ENCODE results near the gene TIMM44. TPM values are rescaled to one million over a fixed set of nuclear protein-coding genes. Genes with fewer than 3 reads are reported as not detected.

TIMM44 gene
- total RNA-seq, 2 experiments from 2014 or later: 86.0 to 116 TPM

DNA sequence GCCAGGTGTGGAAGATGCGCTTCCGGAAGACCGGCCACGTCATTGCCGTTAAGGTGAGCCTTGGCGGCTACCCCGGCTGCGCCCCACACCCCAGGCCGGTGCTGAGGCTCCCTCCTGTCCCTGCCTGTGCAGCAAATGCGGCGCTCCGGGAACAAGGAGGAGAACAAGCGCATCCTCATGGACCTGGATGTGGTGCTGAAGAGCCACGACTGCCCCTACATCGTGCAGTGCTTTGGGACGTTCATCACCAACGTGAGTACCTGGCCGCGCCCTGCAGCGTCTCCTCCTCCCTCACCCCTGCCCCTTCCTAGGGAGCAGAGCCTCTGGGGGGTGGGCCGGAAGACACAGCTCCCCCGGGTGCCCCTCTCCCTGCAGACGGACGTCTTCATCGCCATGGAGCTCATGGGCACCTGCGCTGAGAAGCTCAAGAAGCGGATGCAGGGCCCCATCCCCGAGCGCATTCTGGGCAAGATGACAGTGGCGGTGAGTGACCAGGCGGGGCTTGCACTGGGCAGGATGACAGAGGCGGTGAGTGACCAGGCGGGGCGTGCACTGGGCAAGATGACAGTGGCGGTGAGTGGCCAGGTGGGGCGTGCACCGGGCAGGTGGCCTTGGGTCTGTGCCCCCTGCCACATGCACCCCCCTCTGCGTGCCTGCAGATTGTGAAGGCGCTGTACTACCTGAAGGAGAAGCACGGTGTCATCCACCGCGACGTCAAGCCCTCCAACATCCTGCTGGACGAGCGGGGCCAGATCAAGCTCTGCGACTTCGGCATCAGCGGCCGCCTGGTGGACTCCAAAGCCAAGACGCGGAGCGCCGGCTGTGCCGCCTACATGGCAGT lies 32.9 kb downstream of the TIMM44 start:
- H3K4me1 ChIP-seq (ENCODE audit: insufficient read depth, low read length, poor library complexity, severe bottlenecking): peaks cover under 1% of the 10 kb centered on the region
- H4K20me1 ChIP-seq (ENCODE audit: insufficient read depth, low read length): no peaks in the 10 kb centered on the region
- ChIA-PET CTCF (ENCODE audit: unreplicated experiment) (interaction anchor here (0.7 to 1.1 kb wide), 2 partner anchors 9 to 10 kb away, joined by 3 to 4 read pairs; partner anchors contain the start of gene SNAPC2), POLR2A (no interaction called here)
- H3K36me3 ChIP-seq (ENCODE audit: insufficient read depth, low read length): peaks cover 46% of the 10 kb centered on the region
- intact Hi-C loops (cut with micrococcal nuclease; ENCODE audit: unreplicated experiment): no loop called here
- H3K27ac ChIP-seq (ENCODE audit: low read depth, low read length, poor library complexity, severe bottlenecking): no peak overlapping the region
- DNase-seq (ENCODE audit: low spot score): no peak
- no TSS peak for BruUV-seq (replicated peaks)
- no peak overlapping the region for H2AFZ ChIP-seq (ENCODE audit: low read length)
- peaks cover 8% of the 10 kb centered on the region for H3K79me2 ChIP-seq (ENCODE audit: insufficient read depth, low read depth, low read length)
- no peak overlapping the region for H3K4me3 ChIP-seq (ENCODE audit: low read depth, low read length, poor library complexity, severe bottlenecking)
- TF ChIP-seq EZH2phosphoT487 (IDR thresholded peaks at IDR 0.05; ENCODE audit: borderline replicate concordance, low read depth, low read length): no peak
- TF ChIP-seq, protein P1, sequence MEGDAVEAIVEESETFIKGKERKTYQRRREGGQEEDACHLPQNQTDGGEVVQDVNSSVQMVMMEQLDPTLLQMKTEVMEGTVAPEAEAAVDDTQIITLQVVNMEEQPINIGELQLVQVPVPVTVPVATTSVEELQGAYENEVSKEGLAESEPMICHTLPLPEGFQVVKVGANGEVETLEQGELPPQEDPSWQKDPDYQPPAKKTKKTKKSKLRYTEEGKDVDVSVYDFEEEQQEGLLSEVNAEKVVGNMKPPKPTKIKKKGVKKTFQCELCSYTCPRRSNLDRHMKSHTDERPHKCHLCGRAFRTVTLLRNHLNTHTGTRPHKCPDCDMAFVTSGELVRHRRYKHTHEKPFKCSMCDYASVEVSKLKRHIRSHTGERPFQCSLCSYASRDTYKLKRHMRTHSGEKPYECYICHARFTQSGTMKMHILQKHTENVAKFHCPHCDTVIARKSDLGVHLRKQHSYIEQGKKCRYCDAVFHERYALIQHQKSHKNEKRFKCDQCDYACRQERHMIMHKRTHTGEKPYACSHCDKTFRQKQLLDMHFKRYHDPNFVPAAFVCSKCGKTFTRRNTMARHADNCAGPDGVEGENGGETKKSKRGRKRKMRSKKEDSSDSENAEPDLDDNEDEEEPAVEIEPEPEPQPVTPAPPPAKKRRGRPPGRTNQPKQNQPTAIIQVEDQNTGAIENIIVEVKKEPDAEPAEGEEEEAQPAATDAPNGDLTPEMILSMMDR (conservative IDR thresholded peaks at IDR 0.05; ENCODE audit: low read length): no peak
- no peaks in the 10 kb centered on the region for H3K9me3 ChIP-seq (ENCODE audit: low read length)
- no peaks in the 10 kb centered on the region for H3K9me2 ChIP-seq (ENCODE audit: insufficient read depth, low read length)
- no peak overlapping the region for H3K4me2 ChIP-seq (ENCODE audit: low read length)

DNA sequence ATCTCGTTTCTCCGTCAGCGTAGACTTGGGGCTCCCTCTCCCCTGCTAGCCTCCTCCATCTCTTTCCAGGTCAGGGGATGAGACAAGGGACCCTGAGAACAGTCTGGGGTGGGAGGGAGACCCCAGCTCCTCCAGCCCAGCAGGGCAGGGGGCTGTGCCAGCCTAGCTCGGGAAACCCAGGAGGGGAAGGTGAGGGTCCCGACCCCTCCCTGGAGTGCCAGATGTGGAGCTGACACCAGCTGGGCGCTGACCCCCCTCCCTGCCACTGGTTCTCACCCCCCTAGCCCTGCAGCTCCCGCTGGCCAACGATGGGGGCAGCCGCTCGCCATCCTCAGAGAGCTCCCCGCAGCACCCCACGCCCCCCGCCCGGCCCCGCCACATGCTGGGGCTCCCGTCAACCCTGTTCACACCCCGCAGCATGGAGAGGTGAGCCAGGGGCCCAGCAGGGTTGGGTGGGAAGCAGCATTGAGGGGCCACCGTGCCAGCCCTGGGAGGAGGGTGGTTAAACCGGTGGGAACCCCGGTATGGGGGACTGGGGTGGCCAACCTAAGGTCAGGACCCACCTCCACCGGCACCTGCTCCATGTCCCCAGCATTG lies 33.9 kb downstream of the TIMM44 start:
- H3K36me3 ChIP-seq (ENCODE audit: insufficient read depth, low read length): peaks cover 46% of the 10 kb centered on the region
- intact Hi-C loops (cut with micrococcal nuclease; ENCODE audit: unreplicated experiment): no loop called here
- POLR2A ChIA-PET: no interaction called here
- no peak overlapping the region for H3K4me3 ChIP-seq (ENCODE audit: low read depth, low read length, poor library complexity, severe bottlenecking)
- peaks cover 10% of the 10 kb centered on the region for H3K4me1 ChIP-seq (ENCODE audit: insufficient read depth, low read length, poor library complexity, severe bottlenecking)
- H3K27ac ChIP-seq (ENCODE audit: low read depth, low read length, poor library complexity, severe bottlenecking): no peak overlapping the region
- no peak overlapping the region for H3K4me2 ChIP-seq (ENCODE audit: low read length)
- no peaks in the 10 kb centered on the region for H3K9me2 ChIP-seq (ENCODE audit: insufficient read depth, low read length)
- BruUV-seq (replicated peaks): no TSS peak
- no peak for DNase-seq (ENCODE audit: low spot score)
- H2AFZ ChIP-seq (ENCODE audit: low read length): no peak overlapping the region
- TF ChIP-seq EZH2phosphoT487 (IDR thresholded peaks at IDR 0.05; ENCODE audit: borderline replicate concordance, low read depth, low read length): no peak
- TF ChIP-seq, protein P1 (conservative IDR thresholded peaks at IDR 0.05; ENCODE audit: low read length): no peak
- H3K9me3 ChIP-seq (ENCODE audit: low read length): no peaks in the 10 kb centered on the region
- CTCF ChIA-PET (ENCODE audit: unreplicated experiment): no interaction called here
- H3K79me2 ChIP-seq (ENCODE audit: insufficient read depth, low read depth, low read length): peaks cover 18% of the 10 kb centered on the region
- 0 out of 2 replicates have a peak, but pooled peaks cover 6% of the 10 kb centered on the region for H4K20me1 ChIP-seq (ENCODE audit: insufficient read depth, low read length)

Data from OCI-LY7 (cell line).